HG02884 (cell line): ENCODE measurements around the gene FBXL13.
"Not testable (repeated sequence)": the region's sequence is repeated elsewhere in the genome, so short reads cannot be mapped to it uniquely, and the experiment has no call there.

Experiments
- ATAC-seq: cut with Tn5 transposase; IDR thresholded peaks from one replicate; pipeline ENCODE4 v1.9.1; 2021; ENCODE audit warnings: mild to moderate bottlenecking, moderate library complexity; ENCODE audit not compliant: unreplicated experiment

Gene FBXL13

DNA sequence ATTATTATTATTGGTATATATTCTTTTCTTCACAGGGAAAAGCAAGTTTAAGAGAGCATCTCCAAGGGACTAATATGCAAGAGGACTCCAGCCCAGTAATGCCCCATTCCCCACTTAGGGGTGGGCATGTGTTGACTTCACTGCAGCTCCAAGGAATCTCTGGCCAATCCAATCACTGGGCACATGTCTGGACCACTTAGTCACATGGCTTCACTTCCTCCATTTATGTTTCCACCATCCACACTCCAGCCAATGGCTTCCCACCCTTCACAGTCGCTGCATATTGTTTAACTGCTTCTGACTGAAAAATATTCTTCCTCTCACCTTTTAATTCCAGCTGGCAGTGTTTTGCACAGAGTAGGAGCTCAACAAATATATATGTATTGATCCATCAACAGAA, 43.6 kb downstream of the FBXL13 start:
- ATAC-seq, result no peak

DNA sequence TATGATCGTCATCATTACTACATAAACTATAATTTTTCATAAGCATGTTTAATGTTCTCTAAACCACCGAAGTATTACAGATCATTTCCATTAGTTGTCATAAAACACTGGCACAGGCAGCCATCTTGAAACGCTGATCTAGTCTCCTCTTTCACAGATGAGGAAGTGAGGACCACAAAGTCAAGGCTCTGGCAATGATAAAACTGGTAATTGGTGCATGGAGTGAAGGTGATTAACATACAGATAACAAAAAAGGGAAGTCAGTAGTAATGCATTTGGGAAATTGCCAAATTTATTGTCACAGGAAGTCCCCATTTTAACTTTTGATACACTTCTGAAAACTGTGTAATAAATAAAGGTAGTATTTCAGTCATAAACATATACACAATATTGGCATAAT, 49.3 kb downstream of the FBXL13 start:
- no peak for ATAC-seq

DNA sequence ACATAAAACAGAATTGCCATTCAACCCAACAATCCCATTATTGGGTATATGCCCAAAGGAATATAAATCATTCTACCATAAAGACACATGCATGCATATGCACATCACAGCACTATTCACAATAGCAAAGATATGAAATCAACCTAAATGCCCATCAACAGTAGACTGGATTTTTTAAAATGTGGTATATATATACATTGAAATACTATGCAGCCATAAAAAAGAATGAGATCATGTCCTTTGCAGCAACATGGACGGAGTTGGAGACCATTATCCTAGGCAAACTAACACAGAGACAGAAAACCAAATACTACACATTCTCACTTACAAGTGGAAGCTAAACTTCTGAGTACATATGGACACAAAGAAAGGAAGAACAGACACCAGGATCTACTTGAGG, 51.0 kb downstream of the FBXL13 start:
- not testable (repeated sequence) for ATAC-seq

DNA sequence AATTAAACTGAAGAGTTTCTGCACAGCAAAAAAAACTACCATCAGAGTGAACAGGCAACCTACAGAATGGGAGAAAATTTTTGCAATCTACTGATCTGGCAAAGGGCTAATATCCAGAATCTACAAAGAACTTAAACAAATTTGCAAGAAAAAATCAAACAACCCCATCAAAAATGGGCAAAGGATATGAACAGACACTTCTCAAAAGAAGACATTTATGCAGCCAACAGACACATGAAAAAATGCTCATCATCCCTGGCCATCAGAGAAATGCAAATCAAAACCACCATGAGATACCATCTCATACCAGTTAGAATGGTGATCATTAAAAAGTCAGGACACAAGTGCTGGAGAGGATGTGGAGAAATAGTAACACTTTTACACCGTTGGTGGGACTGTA, 53.1 kb downstream of the FBXL13 start:
- not testable (repeated sequence) for ATAC-seq

DNA sequence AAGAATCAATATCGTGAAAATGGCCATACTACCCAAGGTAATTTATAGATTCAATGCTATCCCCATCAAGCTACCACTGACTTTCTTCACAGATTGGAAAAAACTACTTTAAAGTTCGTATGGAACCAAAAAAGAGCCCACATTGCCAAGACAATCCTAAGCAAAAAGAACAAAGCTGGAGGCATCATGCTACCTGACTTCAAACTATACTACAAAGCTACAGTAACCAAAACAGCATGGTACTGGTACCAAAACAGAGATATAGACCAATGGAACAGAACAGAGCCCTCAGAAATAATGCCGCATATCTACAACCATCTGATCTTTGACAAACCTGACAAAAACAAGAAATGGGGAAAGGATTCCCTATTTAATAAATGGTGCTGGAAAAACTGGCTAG, 53.7 kb downstream of the FBXL13 start:
- not testable (repeated sequence) for ATAC-seq

DNA sequence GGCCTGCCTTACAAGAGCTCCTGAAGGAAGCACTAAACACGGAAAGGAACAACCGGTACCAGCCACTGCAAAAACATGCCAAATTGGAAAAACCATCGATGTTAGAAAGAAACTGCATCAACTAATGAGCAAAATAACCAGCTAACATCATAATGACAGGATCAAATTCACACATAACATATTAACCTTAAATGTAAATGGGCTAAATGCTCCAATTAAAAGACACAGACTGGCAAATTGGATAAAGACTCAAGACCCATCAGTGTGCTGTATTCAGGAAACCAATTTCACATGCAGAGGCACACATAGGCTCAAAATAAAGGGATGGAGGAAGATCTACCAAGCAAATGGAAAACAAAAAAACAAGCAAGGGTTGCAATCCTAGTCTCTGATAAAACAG, 56.3 kb downstream of the FBXL13 start:
- ATAC-seq, result not testable (repeated sequence)

DNA sequence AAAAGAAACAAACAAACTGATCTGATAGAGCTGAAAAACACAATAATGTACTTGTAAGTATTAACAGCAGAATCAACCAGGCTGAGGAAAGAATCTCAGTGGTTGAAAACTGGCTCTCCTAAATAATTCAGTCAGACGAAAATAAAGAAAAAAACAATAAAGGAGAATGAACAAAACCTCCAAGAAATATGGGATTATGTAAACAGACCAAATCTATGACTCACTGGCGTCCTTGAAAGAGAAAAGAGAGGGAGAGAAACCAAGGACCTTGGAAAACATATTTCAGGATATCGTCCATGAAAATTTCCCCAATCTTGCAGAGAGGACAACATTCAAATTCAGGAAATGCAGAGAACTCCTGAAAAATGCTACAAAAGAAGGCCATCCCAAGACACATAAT, 62.9 kb downstream of the FBXL13 start:
- ATAC-seq, result no peak

DNA sequence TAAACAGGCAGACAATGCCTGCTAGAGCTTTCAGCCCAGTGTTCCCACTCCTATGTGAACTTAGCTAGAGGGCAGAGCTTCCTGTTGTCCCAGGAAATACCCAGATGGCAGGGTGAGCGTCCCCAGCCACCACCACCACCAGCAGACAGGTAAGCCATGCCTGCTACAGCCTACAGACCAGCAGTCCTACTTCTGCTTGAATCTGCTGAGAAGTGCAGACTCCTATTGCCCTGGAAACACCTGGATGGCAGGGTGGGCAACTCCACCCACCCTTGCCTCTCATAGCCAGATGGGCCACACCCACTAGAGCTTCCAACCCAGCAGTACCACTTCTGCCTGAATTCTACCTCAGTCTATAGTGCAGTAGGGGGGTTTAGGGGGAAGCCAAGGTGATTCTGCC, 64.4 kb downstream of the FBXL13 start:
- ATAC-seq, result no peak

DNA sequence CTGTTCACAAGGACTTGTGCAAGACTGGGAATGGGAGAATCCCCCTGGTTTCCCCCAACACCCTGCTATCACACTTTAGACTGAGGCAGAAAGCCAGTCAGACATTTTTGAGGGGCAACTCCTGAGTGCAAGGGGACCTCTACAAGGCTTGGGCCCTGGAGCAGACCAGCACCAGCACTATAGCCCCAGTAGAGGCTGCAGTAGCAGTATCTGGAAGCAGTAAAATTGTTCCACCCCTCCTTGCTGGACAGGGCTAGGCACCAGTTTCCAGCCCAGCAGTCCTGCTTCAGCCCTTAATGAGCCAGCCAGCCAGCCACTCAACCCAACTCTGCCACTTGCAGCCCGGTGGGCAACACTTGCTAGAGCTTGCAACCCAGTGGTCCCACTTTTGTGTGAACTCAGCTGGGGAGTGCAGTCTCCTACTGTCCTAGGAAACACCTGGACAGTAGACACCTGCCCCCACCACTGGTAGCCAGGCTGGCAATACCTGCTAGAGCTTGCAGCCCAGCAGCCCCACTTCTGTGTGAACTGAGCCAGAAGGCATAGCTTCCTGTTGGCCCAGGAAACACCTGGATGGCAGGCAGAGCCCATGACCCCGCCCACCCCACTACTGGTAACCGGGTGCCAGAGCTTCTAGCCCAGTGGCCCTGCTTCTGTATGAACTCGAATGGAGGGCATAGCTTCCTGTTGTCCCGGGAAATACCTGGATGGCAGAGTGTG, 65.0 kb downstream of the FBXL13 start:
- ATAC-seq, result no peak

DNA sequence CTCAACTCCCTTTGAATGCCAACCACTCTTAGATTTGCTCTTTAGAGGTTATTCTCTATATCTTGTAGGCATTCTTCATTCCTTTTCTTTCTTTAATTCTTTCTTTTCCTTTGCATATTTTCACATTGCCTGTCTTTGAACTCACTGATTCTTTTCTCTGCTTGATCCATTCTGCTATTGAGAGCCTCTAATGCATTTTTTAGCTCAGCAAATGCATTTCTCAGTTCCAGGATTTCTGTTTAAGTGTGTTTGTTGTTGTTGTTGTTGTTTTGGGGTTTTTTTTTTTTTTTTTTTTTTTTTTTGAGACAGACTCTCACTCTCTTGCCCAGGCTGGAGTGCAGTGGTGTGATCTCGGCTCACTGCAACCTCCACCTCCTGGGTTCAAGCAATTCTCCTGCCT, 71.6 kb downstream of the FBXL13 start:
- ATAC-seq, result no peak

DNA sequence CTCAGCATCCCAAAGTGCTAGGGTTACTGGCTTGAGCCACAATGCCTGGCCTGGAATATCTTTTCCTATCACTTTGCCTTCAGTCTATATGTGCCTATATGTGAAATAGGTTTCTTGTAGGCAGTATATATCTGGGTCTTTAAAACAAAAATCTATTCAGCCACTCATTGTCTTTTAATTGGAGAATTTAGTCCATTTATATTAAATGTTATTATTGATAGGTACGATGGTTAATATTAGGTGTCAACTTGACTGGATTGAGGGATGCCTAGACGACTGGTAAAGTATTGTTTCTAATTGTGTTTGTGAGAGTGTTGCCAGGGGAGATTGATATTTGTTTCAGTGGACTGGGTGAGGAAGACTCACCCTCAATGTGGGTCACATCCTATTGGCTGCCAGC, 73.4 kb downstream of the FBXL13 start:
- no peak for ATAC-seq

DNA sequence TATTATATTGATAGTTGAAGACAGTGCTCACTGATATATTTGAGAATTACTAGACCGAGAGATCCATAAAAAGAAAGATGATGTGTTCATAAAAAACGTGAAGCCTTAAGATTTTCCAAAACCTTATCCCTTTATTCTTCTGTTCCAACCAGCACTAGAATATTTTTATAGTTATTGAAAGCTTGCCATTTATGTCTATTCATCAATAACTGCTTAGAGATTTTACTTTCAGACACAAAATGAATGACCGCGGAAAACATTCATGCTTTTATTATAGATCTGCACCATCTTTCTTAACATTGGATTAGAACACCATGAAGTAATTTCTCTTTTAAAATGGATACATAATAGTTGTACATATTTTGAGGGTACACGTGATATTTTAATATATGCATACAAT, 77.6 kb downstream of the FBXL13 start:
- ATAC-seq, result no peak

DNA sequence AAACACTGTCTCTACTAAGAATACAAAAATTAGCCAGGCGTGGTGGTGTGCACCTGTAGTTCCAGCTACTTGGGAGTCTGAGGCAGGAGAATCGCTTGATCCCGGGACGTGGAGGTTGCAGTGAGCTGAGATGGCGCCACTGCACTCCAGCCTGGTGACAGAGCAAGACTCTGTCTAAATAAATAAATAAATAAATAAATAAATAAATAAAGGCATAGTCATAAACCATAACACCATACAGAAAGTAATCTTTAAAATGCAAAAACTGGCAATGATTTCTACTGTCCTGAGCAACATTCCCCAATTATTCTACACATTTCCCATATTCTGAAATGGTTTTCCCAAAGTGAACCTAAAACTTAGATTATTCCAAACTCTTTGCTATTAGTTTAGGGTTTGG, 79.0 kb downstream of the FBXL13 start:
- ATAC-seq, result not testable (repeated sequence)

DNA sequence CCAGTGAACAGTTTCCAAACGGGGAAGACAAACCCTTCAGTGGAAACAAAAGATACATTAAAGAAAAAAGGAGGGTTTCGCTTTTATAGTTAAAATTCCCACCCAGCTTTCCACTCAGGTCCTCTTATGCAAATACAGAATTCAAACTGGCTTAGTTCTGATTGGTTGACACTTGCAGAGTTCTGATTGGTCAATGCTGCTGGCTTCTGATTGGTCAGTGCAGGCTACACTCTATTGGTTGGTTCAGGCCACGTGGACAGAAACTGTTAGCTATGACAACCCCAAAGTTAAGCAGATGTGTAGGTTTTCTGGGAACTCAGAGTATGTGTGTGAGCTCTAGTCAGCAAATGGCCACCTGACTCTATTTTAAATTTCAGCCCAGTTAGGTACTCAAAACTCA, 80.0 kb downstream of the FBXL13 start:
- ATAC-seq, result no peak

DNA sequence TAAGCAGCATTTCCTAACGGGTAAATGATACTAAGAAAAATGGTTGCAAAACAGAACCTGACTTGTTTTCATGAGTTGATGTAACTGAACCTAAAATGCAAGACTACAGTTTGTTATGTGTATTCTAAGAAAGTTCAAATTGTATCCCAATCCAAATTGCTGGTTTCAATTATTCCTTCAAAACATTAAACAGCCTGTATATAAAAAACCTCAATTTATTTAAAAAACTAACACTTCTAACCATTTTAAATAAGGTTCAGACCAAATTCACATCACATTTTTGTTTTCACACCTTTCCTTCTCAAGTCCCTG, 80.9 kb downstream of the FBXL13 start:
- no peak for ATAC-seq

DNA sequence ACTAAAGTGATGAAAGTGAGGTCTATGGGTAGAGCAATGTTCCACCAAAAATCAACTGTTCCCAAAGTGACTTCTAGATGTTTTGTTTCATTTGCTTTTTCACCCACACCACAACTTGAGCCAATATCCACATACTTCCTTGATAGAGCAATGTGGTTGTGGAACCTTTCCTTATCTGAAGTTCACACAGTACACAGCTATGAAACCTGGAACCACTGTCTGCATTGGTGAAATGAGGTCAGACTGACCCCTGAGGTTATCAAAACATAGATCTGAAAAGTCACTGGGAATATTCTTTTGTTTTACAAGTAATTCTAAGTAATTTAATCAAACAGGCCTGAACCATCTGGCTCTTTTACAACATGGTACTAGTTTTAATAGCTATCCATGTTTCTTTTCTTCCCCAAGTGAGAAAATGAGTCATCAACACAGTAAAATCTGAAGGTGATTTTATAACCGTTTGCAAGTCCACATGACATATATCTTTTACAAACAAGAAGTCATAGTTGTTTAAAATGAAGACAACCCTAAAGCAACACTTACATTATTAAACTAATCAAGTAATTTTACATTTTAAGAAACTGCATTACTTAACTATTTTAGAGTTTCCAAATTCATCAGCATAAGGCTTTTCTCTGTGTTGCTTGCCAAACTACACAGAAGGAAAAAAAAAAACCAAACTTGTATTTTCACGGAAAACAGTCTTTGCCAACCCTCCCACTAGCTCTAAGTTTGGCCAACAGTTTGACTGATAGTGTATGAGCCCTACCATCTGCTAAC, 81.5 kb downstream of the FBXL13 start:
- ATAC-seq, result no peak

DNA sequence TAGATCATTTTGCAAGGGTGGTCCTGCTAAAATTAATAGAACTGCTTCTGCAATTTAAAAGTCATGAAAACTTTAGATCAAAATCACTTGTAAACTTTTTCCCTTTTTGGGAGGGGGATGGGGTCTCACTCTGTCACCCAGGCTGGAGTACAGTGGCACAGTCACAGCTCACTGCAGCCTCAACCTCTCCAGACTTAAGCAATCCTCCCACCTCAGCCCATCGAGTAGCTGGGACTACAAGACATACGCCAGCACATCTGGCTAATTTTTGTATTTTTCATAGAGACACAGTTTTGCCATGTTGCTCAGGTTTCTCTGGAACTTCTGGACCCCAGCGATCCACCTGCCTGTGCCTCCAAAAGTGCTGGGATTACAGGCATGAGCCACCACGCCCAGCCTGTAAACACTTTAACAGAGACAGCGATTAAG, 82.1 kb downstream of the FBXL13 start:
- no peak for ATAC-seq

DNA sequence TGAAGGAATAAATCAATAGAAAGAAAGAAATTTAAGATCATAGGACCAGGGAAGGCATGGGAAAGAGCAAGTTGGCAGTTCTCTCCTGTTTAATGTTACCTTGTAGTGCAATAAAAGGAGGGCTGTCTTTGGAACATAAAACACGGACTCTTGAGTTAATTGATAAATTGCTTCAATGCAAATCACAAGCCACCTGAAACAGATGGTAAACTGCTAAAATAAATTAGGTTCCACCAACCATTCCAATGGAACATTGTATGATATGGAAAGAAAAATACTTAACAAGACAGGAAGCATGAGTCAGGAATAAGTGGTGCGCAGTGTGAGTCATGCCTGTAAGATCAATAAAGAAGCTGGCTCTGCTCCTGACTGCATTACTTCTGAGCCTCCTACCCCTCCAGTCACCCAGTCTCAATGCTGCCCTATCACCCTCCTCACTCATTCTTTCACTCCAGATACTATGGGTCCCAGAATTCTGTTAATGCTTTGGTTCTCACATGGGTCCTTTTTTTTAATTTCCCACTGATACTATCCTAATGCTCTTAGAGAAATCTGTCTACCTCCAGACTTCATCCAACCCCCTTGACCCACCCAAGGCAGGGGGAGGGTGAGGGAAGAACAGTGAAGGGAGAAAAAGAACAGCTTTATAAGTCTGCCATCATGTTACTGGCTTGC, 82.9 kb downstream of the FBXL13 start:
- no peak for ATAC-seq

DNA sequence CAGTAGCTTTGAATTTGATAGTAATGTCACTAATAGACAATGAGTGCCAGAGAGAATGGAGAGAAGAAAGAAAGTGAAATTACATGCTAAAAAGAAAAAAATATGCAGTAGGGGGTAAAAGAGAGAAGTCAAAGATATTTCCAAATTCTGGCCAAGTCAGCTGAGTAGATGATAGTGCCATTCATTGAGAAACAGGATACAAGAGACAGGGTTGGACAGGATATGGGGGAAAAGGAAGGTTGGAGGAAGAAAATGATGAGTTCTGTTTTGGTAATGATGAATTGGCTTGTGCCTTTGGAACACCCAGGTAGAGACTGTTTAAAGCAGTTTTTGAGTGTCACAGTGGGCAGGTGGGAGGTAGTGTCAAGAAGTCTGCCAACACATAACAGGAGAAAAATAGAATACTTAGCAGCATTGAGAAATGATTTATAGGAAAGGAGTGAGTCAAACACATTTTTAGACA, 83.5 kb downstream of the FBXL13 start:
- ATAC-seq, result no peak

DNA sequence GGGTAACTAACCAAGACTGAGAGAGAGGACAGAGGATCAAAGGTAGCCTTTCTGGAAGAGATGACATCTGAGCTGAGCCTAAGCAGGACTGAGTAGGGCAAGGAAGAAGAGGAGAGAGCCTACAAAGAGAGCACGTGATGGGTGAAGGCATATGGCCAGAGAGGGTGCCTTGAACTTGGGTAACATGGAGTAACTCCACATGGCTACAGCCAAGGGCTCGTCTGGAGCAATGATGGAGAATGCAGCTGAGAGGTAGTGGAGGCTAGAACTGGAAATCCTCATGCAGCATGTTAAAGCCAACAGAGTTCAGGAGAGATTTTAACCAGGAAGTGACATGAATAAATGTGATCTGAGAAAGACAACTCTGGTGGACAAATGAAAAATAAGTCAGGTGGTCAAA, 84.0 kb downstream of the FBXL13 start:
- ATAC-seq, result no peak

DNA sequence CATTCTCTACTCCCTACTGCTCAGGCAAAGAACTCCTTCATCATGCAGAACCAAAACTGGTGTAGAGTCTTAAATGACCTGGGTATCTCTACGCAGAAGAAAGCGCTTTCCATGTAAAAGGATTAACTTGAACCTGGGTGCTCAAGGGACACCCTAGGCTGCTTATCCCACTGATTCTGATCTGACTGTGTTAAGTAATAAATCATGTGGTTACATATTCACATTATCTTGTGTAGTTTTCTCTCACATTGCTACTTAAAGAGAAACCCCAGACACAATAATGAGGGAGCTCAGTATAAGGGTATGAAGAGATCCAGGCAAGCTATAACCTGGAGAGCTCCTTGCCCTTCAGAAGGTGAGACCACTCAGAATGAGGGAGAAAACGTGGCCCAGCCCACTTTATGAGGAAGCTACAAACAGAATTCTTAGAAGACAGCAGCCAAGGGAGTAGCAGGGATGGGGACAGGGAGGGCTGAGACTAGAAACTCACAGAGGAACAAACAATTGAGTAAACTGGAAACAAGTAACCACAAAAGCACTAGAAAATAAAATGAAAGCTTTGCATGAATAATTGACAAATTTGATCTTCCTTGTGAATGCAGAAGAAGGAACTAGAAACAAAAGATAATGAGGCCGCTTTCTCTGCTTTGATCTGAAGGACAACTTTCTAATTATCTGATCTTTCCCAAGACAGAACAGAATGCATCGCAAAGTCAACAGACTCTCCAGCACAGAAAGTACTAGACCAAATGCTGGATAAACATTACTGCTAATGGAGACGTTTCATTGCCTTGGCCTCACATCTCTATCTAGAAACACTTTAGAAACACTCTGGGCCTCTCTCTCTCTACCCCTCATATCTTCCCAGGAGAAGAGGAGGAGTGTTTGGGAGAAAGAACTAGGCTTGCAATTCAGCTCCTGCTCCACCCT, 85.7 kb downstream of the FBXL13 start:
- ATAC-seq, result no peak
